ENCODE data around the gene DLGAP4. TPM values are rescaled to one million over a fixed set of nuclear protein-coding genes. Genes with fewer than 3 reads are reported as not detected.

DLGAP4 gene
- total and polyA plus RNA-seq, 9 of the 15 experiments (the other 6 are each of a cell fraction or from before 2014, with no cell fraction given), result 0.31 to 34.1 (median 4.5) TPM

- no peak for TF ChIP-seq CHD7 (IDR thresholded peaks at IDR 0.05; ENCODE audit: low read depth, low read length)
- no peak for TF ChIP-seq XRCC3 (IDR thresholded peaks at IDR 0.05)
- TF ChIP-seq THRA (IDR thresholded peaks at IDR 0.05), result no peak
Measured at GRCh38 chr20:36497856-36498255, 191.7 kb downstream of the DLGAP4 start (continued).

Data from K562 (cell line).